ENCODE data around the gene SLC10A1. TPM values are rescaled to one million over a fixed set of nuclear protein-coding genes. Genes with fewer than 3 reads are reported as not detected.

Gene SLC10A1
- polyA plus RNA-seq, 1 experiment: not detected

DNA sequence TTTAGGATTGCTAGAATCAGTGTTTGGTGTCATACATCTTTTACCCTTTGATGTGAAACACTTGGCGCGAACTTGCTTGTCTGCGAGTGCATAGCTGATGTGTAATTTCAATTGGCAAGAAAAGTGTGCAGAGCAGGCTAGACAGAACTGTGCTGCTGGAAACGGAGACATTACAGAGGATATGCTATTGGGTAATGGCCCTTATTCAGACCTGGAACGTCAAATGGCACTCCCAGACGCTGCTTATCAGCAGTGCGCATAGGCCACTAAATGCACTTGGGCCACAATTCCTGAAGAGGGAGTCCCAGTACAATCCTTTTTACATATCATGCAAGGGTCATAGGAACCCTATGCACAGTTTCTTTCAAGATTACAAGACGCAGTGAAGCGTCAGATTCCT lies 15.7 kb upstream of the SLC10A1 start:
- TF ChIP-seq, protein P1, sequence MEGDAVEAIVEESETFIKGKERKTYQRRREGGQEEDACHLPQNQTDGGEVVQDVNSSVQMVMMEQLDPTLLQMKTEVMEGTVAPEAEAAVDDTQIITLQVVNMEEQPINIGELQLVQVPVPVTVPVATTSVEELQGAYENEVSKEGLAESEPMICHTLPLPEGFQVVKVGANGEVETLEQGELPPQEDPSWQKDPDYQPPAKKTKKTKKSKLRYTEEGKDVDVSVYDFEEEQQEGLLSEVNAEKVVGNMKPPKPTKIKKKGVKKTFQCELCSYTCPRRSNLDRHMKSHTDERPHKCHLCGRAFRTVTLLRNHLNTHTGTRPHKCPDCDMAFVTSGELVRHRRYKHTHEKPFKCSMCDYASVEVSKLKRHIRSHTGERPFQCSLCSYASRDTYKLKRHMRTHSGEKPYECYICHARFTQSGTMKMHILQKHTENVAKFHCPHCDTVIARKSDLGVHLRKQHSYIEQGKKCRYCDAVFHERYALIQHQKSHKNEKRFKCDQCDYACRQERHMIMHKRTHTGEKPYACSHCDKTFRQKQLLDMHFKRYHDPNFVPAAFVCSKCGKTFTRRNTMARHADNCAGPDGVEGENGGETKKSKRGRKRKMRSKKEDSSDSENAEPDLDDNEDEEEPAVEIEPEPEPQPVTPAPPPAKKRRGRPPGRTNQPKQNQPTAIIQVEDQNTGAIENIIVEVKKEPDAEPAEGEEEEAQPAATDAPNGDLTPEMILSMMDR (IDR thresholded peaks at IDR 0.05; ENCODE audit: low read depth, low read length): no peak
- Histone ChIP-seq H3K9me3 (ENCODE audit: control insufficient read depth, insufficient read depth, low read length) (no peaks in the 10 kb centered on the region), H3K4me3 (ENCODE audit: low read depth, low read length) (no peak overlapping the region), H3K27me3 (ENCODE audit: control insufficient read depth, insufficient read depth, low read length) (peaks cover 4% of the 10 kb centered on the region), H3K27ac (ENCODE audit: low read depth, low read length) (no peak overlapping the region)
- ChIA-PET CTCF (interaction anchor here (0.7 to 1.9 kb wide), 2 partner anchors 183 to 215 kb away, joined by 3 to 7 read pairs; no protein-coding TSS in a partner anchor), POLR2A (no interaction called here)
- no peak for DNase-seq (ENCODE audit: low read depth, low spot score)

DNA sequence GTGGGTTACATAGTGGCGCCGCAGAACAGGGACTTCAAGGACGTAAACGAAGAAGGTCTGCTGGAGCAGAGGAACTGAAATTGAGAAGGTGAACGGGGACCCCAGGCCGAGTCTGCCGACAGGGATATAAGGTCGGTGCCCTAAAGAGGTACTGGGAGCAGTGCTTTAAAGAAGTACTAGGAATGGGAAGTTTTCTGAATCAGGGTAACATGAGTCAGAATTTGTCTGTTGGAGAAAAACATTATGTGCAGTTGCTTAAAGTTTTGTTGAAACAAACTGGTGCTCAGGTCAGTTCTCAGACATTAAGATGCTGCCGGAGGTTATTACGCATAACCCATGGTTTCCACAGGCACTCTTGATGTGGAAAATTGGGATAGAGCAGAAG lies 14.8 kb upstream of the SLC10A1 start:
- POLR2A ChIA-PET: no interaction called here

DNA sequence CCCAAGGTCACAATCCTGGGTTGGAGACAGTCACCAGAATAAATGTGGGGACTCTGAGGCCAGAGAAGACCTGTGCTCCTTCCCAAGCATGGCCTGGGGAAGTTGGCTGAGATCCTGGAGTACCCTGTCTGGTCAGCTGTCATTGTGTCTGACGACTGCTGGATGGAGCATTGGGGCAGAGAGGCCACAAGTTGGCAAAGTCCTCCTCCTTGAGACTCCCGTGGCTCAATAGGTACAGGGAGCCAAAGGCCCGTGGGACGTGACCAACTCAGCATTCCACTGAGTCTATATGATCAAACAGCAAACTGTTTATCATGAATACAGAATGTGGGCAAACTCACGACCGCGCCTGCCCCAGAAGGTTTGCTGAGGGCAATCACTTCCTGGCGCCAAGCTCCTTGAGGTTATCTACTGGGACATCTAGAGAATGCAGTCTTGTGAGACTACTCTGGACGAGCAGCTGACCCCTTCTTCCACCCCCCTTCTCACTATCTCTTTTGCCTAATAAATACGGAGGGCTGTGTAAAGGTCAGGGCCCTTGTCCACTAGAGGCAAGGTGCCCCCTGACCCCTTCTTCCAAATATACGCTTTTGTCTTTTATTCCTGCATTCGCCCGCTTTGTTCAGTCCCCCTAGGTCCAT lies 14.3 kb upstream of the SLC10A1 start:
- TF ChIP-seq, protein P1 (IDR thresholded peaks at IDR 0.05; ENCODE audit: low read depth, low read length): no peak
- Histone ChIP-seq H3K4me3 (ENCODE audit: low read depth, low read length) (no peak overlapping the region), H3K9me3 (ENCODE audit: control insufficient read depth, insufficient read depth, low read length) (no peaks in the 10 kb centered on the region), H3K27me3 (ENCODE audit: control insufficient read depth, insufficient read depth, low read length) (peaks cover 2% of the 10 kb centered on the region), H3K27ac (ENCODE audit: low read depth, low read length) (no peak overlapping the region)
- POLR2A ChIA-PET: no interaction called here
- DNase-seq (ENCODE audit: low read depth, low spot score): no peak
- CTCF ChIA-PET: interaction anchor here (0.5 kb wide), 1 partner anchor 1161 kb away, joined by 3 read pairs; no protein-coding TSS in a partner anchor

More for the DNA sequence above, 14.8 kb upstream of the SLC10A1 start:
- no peaks in the 10 kb centered on the region for H3K9me3 ChIP-seq (ENCODE audit: control insufficient read depth, insufficient read depth, low read length)
- CTCF ChIA-PET: no interaction called here
- H3K27ac ChIP-seq (ENCODE audit: low read depth, low read length): no peak overlapping the region
- peaks cover 2% of the 10 kb centered on the region for H3K27me3 ChIP-seq (ENCODE audit: control insufficient read depth, insufficient read depth, low read length)
- no peak for DNase-seq (ENCODE audit: low read depth, low spot score)
- TF ChIP-seq, protein P1 (IDR thresholded peaks at IDR 0.05; ENCODE audit: low read depth, low read length): no peak
- no peak overlapping the region for H3K4me3 ChIP-seq (ENCODE audit: low read depth, low read length)

DNA sequence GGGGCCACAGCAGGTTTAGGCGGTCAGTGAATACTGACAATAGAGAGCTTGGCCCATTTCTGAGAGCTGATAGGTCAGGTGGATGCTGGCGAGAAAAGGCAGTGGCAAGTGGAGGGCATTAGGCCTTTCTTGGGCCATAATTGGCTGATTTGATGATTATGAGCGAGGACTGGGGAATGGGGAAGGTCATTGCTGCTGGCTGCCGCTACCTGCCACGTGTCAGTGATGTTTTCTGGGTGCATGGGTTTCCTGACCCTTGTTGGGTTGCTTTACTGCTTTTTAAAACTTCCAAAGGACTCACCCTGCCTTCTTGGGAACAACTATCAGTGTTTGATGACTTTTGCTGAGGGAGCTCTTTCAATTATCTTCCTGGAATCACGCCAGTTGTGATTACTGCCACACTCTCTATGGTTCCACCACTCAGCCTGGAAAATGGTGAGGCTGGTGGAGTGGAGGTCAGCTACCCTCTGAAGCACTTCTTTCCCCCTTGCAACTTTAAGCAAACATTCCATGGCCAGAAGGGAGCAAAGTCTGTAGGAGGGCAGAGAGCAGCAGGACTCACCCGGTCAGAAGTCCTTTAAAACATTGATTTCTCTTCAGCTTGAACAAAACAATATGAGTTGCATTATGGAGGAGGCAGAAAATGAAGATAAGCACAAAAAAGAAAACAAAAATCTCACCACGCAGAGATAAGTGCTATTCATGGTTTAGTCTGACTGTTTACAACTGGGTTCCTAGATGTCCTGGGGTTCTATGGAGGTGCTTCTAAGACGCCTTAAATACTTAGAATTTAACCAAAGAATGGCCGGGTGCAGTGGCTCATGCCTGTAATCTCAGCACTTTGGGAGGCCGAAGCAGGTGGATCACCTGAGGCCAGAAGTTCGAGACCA lies 12.1 kb upstream of the SLC10A1 start:
- DNase-seq (ENCODE audit: low read depth, low spot score): no peak
- Histone ChIP-seq H3K9me3 (ENCODE audit: control insufficient read depth, insufficient read depth, low read length) (no peaks in the 10 kb centered on the region), H3K27me3 (ENCODE audit: control insufficient read depth, insufficient read depth, low read length) (peaks cover 2% of the 10 kb centered on the region), H3K4me3 (ENCODE audit: low read depth, low read length) (no peak overlapping the region), H3K27ac (ENCODE audit: low read depth, low read length) (no peak overlapping the region)
- TF ChIP-seq, protein P1 (IDR thresholded peaks at IDR 0.05; ENCODE audit: low read depth, low read length): no peak
- CTCF ChIA-PET: interaction anchor here (1.2 to 2.6 kb wide), 3 partner anchors 9 to 265 kb away, joined by 3 to 16 read pairs (median 4); no protein-coding TSS in a partner anchor
- POLR2A ChIA-PET: no interaction called here

DNA sequence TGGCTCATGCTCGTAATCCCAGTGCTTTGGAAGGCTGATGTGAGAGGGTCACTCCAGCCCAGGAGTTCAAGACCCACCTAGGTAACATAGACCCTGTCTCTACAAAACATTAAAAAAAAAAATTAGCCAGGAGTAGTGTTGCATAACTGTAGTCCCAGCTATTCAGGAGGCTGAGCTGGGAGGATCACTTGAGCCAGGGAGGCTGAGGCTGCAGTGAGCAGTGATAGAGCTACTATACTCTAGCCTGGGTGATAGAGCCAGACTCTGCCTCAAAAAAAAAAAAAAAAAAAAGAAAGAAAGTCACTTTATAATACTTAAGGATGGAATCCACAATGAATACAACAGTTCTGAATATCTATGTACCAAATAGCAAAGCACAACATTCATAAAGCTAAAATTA lies 10.2 kb upstream of the SLC10A1 start:
- peaks cover 2% of the 10 kb centered on the region for H3K27me3 ChIP-seq (ENCODE audit: control insufficient read depth, insufficient read depth, low read length)
- H3K9me3 ChIP-seq (ENCODE audit: control insufficient read depth, insufficient read depth, low read length): no peaks in the 10 kb centered on the region
- no peak for DNase-seq (ENCODE audit: low read depth, low spot score)
- POLR2A ChIA-PET: no interaction called here
- CTCF ChIA-PET: interaction anchor here (2.6 kb wide), 1 partner anchor 11 kb away, joined by 16 read pairs; no protein-coding TSS in a partner anchor
- H3K27ac ChIP-seq (ENCODE audit: low read depth, low read length): no peak overlapping the region
- TF ChIP-seq, protein P1 (IDR thresholded peaks at IDR 0.05; ENCODE audit: low read depth, low read length): no peak
- H3K4me3 ChIP-seq (ENCODE audit: low read depth, low read length): no peak overlapping the region
